Esophagus muscularis mucosa (tissue), 4 donors: ENCODE measurements around the gene PRKCE. TPM values are rescaled to one million over a fixed set of nuclear protein-coding genes. Genes with fewer than 3 reads are reported as not detected.
"Not testable (repeated sequence)": the region's sequence is repeated elsewhere in the genome, so short reads cannot be mapped to it uniquely, and the experiment has no call there.

Experiments
- DNase-seq: peaks from one replicate; pipeline ENCODE4 v3.0.0-alpha.2; 2017; ENCODE audit errors: extremely low spot score
- H3K27ac ChIP-seq, 4 donors: fragments of 200-600 bp; sonication (generic); replicated peaks in 1 of 4; 1 replicate in 3 of 4; 2 replicates in 1 of 4; pipeline ENCODE4 v1.5.1; 2016 to 2019; ENCODE audit warnings: mild to moderate bottlenecking in 1 of 4
- H3K27me3 ChIP-seq, 4 donors: fragments of 200-600 bp; sonication (generic); one replicate each; pipeline versions ENCODE4 v1.5.1 to v1.6.0; 2016 to 2019
- H3K36me3 ChIP-seq, 4 donors: fragments of 200-600 bp; sonication (generic); one replicate each; pipeline ENCODE4 v1.5.1; 2016 to 2019
- H3K4me1 ChIP-seq, 4 donors: fragments of 200-600 bp; sonication (generic); one replicate each; pipeline ENCODE4 v1.5.1; 2016 to 2019
- H3K4me3 ChIP-seq, 4 donors: fragments of 200-600 bp; sonication (generic); 1 replicate in 2 of 4; 2 replicates in 2 of 4; pipeline ENCODE4 v1.5.1; 2016 to 2019; ENCODE audit warnings: mild to moderate bottlenecking in 4 of 4, moderate library complexity in 1 of 4
- H3K9me3 ChIP-seq, 4 donors: fragments of 200-600 bp; sonication (generic); 1 replicate in 3 of 4; 2 replicates in 1 of 4; pipeline ENCODE4 v1.5.1; 2016 to 2019
- EP300 ChIP-seq: sonication (generic); formaldehyde crosslinking; IDR thresholded peaks from one replicate; pipeline ENCODE4 v1.6.1; 2017; ENCODE audit warnings: antibody characterized with exemption
- POLR2A ChIP-seq: fragments of 450-650 bp; IDR thresholded peaks from one replicate; pipeline ENCODE4 v1.6.1; 2017; ENCODE audit warnings: antibody characterized with exemption, moderate library complexity, mild to moderate bottlenecking, low read depth
- POLR2AphosphoS5 ChIP-seq, 2 donors: sonication (generic); formaldehyde crosslinking; IDR thresholded peaks; one replicate each; pipeline ENCODE4 v1.6.1; 2017; ENCODE audit warnings: antibody characterized with exemption in 2 of 2
- WGBS: methylation state at CpG from one replicate; pipeline ENCODE4 v1.1.5; 2018; 5-methylcytosine and 5-hydroxymethylcytosine counted together
- intact Hi-C: fragments of 100-400 bp; cut with DNase I; formaldehyde crosslinking; loops from one replicate; pipeline ENCODE4 v1.15.1; 2023
- total RNA-seq, 4 donors: library from RNA; depleted of rRNA; stranded (reverse); fragments of >200 nt; gene quantifications; one replicate each; pipeline versions ENCODE4 v1.1.0 to v1.2.1, GENCODE V29; 2016
- TF ChIP-seq, protein P1 (sequence below), 3 experiments: fragments of 200-600 bp in 2 of 3; fragments of 450-650 bp in 1 of 3; sonication (generic) in 2 of 3; IDR thresholded peaks; one replicate each; pipeline ENCODE4 v1.5.1; 2017 to 2019; ENCODE audit warnings: antibody characterized with exemption in 3 of 3, mild to moderate bottlenecking in 2 of 3, moderate library complexity in 1 of 3

PRKCE gene
- total RNA-seq, 4 donors from 2014 or later, result 11.6 to 21.1 (median 13.0) TPM

DNA sequence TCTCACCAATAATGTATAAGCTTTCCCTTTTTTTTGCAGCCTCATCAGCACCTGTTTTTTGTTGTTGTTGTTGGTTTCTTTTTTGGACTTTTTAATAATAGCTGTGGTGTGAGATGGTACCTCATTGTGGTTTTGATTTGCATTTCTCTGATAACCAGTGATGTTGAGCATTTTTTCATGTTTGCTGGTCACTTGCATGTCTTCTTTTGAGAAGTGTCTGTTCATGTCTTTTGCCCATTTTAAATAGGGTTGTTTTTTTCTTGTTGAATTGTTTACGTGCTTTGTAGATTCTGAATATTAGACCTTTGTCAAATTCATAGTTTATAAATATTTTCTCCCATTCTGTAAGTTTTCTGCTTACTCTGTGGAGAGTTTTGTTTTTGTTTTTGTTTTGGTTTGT lies 557.3 kb downstream of the PRKCE start:
- Histone ChIP-seq H3K4me3 (no peak overlapping the region), H3K27ac (no peak overlapping the region), H3K36me3 (no peaks in the 10 kb centered on the region), H3K9me3 (peaks cover 0 to 24% (median 15%) of the 10 kb centered on the region in 4 donors), H3K4me1 (no peaks in the 10 kb centered on the region), H3K27me3 (no peaks in the 10 kb centered on the region)
- no peak for DNase-seq
- TF ChIP-seq EP300, result no peak
- no peak for TF ChIP-seq POLR2AphosphoS5 (IDR thresholded peaks at IDR 0.05)
- TF ChIP-seq, protein P1, sequence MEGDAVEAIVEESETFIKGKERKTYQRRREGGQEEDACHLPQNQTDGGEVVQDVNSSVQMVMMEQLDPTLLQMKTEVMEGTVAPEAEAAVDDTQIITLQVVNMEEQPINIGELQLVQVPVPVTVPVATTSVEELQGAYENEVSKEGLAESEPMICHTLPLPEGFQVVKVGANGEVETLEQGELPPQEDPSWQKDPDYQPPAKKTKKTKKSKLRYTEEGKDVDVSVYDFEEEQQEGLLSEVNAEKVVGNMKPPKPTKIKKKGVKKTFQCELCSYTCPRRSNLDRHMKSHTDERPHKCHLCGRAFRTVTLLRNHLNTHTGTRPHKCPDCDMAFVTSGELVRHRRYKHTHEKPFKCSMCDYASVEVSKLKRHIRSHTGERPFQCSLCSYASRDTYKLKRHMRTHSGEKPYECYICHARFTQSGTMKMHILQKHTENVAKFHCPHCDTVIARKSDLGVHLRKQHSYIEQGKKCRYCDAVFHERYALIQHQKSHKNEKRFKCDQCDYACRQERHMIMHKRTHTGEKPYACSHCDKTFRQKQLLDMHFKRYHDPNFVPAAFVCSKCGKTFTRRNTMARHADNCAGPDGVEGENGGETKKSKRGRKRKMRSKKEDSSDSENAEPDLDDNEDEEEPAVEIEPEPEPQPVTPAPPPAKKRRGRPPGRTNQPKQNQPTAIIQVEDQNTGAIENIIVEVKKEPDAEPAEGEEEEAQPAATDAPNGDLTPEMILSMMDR (IDR thresholded peaks at IDR 0.05), result no peak
- no peak for TF ChIP-seq POLR2A
- 97% methylated on average over 1 of the region's 1 CpG for WGBS
- intact Hi-C loops, result no loop called here

DNA sequence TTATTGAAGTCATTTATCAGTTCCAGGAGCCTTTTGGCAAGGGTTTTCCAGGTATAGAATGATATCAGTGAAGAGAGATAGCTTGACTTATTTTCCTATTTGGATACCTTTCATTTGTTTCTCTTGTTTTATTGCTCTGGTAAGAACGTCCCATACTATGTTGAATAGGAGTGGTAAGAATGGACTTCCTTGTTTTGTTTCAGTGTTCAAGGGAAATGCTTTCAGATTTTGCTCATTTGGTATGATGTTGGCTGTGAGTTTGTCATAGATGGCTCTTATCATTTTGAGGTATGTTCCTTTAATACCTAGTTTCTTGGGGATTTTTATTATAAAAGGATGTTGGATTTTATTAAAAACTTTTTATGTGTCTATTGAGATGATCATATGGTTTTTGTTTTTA lies 558.6 kb downstream of the PRKCE start:
- intact Hi-C loops, result no loop called here
- TF ChIP-seq EP300 (no peak), POLR2A (no peak), POLR2AphosphoS5 (IDR thresholded peaks at IDR 0.05) (no peak)
- TF ChIP-seq, protein P1 (IDR thresholded peaks at IDR 0.05), result no peak
- no peak for DNase-seq
- Histone ChIP-seq H3K4me3 (no peak overlapping the region), H3K36me3 (no peaks in the 10 kb centered on the region), H3K9me3 (peaks cover 0 to 24% (median 15%) of the 10 kb centered on the region in 4 donors), H3K4me1 (no peaks in the 10 kb centered on the region), H3K27me3 (no peaks in the 10 kb centered on the region), H3K27ac (no peak overlapping the region)
- WGBS, result 73% methylated on average over 1 of the region's 1 CpG

DNA sequence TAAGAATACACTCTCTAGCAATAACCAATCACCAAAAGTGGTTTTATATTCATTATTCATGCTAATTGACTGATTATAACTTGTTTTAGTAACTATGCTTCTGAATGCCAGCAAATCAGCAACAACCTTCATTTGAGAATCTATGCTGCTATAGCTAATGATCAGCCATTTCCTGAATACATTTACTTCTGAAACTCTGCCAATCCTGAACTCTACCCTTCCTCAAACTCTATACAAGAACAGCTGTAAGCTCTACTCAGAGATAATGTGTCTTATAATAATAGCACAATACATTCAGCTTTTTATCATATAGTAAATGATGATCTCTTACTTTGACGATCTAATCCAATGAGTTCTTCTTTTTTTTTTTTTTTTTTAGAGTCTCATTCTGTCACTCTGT lies 560.0 kb downstream of the PRKCE start:
- Histone ChIP-seq H3K36me3 (no peaks in the 10 kb centered on the region), H3K27ac (no peak overlapping the region), H3K4me3 (no peak overlapping the region), H3K4me1 (no peaks in the 10 kb centered on the region), H3K27me3 (no peaks in the 10 kb centered on the region), H3K9me3 (peaks cover 0 to 24% (median 15%) of the 10 kb centered on the region in 4 donors)
- intact Hi-C loops, result no loop called here
- TF ChIP-seq POLR2A (no peak), POLR2AphosphoS5 (IDR thresholded peaks at IDR 0.05) (no peak)
- TF ChIP-seq, protein P1 (IDR thresholded peaks at IDR 0.05), result no peak
- DNase-seq, result no peak
- WGBS, result 54% methylated on average over 1 of the region's 1 CpG

DNA sequence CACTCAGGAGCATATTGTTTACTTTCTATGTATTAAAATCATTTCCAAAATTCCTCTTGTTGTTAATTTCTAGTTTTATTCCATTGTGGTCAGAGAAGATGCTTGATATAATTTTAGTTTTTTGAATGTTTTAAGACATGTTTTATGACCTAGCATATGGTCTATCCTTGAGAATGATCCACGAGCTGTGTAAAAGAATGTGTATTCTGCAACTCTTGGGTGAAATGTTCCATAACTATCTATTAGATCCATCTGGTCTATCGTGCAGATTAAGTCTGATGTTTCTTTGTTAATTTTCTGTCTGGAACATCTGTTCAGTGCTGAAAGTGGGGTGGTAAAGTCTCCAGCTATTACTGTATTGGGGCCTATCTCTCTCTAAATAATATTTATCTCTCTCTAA lies 562.4 kb downstream of the PRKCE start:
- intact Hi-C loops, result no loop called here
- Histone ChIP-seq H3K4me3 (no peak overlapping the region), H3K36me3 (no peaks in the 10 kb centered on the region), H3K27ac (no peak overlapping the region), H3K9me3 (peaks cover 0 to 23% (median 13%) of the 10 kb centered on the region in 4 donors), H3K27me3 (no peaks in the 10 kb centered on the region), H3K4me1 (no peaks in the 10 kb centered on the region)
- WGBS, result 78% methylated on average over 2 of the region's 2 CpGs
- DNase-seq, result no peak
- no peak for TF ChIP-seq POLR2AphosphoS5 (IDR thresholded peaks at IDR 0.05)

DNA sequence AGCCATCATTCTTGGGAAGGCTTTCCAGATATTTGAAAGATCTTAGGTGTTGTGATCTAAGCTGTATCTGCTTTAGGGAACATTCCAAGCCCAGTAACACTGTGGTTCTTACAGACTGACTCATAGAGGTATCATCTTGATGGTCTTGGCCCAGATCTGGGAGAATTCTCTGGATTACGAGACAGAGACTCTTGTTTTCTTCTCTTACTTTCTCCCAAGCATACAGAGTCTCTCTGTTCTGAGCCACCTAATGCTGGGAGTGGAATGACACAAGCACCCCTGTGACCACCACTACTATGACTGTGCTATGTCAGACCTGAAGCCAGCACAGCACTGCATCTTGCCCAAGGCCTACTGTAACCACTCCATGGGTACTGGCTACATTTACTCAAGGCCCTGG lies 564.7 kb downstream of the PRKCE start:
- TF ChIP-seq POLR2AphosphoS5 (IDR thresholded peaks at IDR 0.05), result no peak
- Histone ChIP-seq H3K36me3 (no peaks in the 10 kb centered on the region), H3K27me3 (no peaks in the 10 kb centered on the region), H3K4me1 (no peaks in the 10 kb centered on the region), H3K4me3 (no peak overlapping the region), H3K27ac (no peak overlapping the region), H3K9me3 (peaks cover 0 to 9% (median 7%) of the 10 kb centered on the region in 4 donors)
- intact Hi-C loops, result no loop called here
- WGBS, result 0% methylated on average over 1 of the region's 1 CpG
- no peak for DNase-seq

DNA sequence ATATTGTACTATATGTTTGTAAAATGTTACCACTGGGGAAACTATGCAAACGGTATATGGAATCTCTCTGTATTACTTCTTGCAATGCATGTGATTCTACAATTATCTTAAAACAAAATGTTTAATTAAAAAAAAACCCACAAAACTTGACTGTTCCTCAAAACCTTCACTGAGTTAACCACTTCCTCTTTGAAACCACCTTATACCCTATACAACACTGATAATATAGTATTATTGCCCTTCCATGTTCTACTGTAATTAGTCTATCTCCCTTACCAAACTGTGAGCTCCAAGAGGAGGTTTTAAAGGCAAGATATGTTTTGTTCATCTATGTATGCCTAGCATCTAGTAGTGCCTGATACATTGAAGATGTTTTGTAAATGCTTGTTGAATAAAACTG lies 572.0 kb downstream of the PRKCE start:
- H3K4me3 ChIP-seq, H3K36me3 ChIP-seq, DNase-seq, H3K27ac ChIP-seq, H3K9me3 ChIP-seq, intact Hi-C loops, H3K27me3 ChIP-seq: not testable (repeated sequence)
- WGBS, result 80% methylated on average over 1 of the region's 1 CpG
- peaks cover 0 to 18% (median 4%) of the 10 kb centered on the region in 4 donors for H3K4me1 ChIP-seq
